Retinal pigment epithelial cell (primary cell): ENCODE data around the gene NCR1.
"Not testable (repeated sequence)": the region's sequence is repeated elsewhere in the genome, so short reads cannot be mapped to it uniquely, and the experiment has no call there.

Source experiments
- DNase-seq: peaks from one replicate; pipeline ENCODE4 v3.0.0-alpha.2; 2010; ENCODE audit warnings: low read depth
- H3K4me3 ChIP-seq: 2 replicates; pipeline ENCODE4 v1.5.1; 2011; ENCODE audit warnings: mild to moderate bottlenecking, low read length, control low read depth, moderate library complexity
- TF ChIP-seq, protein P1 (sequence below): conservative IDR thresholded peaks from 2 replicates; pipeline ENCODE4 v1.5.1; 2011; ENCODE audit warnings: low read depth, low read length, control low read depth, inconsistent platforms

Gene NCR1

DNA sequence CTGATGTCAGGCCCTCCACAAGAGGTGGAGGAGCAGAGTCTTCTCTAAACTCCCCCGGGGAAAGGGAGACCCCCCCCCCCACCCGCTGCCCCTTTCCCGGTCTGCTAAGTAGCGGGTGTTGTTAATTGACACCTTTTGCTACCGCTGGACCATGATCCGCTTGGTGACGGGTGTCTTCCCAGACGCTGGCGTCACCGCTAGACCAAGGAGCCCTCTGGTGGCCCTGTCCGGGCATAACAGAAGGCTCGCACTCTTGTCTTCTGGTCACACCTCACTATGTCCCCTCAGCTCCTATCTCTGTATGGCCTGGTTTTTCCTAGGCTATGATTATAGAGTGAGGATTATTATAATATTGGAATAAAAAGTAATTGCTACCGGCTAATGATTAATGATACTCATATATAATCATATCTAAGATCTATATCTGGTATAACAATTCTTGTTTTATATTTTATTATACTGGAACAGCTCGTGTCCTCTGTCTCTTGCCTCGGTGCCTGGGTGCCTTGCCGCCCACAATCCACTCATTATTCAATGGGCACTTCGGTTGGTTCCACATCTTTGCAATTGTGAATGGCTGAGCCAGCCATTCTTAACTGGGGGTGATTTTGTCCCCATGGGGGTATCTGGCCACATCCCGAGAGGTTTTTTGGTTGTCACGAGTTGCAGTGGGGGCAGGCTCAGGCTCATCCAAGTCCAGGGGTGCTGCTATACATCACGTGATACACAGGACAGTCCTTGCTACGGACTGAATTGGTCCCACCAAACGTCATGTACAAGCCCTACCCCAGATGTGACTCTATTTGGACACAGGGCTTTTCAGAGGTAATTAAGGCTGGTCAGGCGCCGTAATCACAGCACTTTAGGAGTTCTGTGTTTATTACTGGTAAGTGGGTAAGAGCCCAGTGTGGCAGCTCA lies 14.0 kb downstream of the NCR1 start:
- not testable (repeated sequence) for DNase-seq, H3K4me3 ChIP-seq
- TF ChIP-seq, protein P1, sequence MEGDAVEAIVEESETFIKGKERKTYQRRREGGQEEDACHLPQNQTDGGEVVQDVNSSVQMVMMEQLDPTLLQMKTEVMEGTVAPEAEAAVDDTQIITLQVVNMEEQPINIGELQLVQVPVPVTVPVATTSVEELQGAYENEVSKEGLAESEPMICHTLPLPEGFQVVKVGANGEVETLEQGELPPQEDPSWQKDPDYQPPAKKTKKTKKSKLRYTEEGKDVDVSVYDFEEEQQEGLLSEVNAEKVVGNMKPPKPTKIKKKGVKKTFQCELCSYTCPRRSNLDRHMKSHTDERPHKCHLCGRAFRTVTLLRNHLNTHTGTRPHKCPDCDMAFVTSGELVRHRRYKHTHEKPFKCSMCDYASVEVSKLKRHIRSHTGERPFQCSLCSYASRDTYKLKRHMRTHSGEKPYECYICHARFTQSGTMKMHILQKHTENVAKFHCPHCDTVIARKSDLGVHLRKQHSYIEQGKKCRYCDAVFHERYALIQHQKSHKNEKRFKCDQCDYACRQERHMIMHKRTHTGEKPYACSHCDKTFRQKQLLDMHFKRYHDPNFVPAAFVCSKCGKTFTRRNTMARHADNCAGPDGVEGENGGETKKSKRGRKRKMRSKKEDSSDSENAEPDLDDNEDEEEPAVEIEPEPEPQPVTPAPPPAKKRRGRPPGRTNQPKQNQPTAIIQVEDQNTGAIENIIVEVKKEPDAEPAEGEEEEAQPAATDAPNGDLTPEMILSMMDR = peak; percentile 0

DNA sequence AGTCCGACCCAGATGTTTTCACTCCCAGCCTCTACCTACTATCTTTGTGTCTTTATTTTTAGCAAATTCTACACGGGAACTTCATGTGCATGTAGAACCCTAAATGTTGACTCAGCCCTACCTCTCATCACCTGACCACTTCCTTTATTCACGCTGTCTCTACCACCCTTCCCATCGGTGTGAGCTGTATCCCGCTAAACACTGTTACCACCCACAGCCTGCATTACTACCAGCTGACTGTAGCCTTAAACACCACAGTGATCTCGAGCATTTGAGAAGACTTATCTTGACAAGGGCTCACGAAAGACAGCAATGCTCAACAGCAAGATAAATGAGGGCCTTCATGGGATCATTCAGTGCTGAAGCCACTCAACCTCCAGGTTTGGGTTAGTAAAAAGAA lies 15.1 kb downstream of the NCR1 start:
- TF ChIP-seq, protein P1 = no peak
- no peak overlapping the region for H3K4me3 ChIP-seq
- DNase-seq = no peak

DNA sequence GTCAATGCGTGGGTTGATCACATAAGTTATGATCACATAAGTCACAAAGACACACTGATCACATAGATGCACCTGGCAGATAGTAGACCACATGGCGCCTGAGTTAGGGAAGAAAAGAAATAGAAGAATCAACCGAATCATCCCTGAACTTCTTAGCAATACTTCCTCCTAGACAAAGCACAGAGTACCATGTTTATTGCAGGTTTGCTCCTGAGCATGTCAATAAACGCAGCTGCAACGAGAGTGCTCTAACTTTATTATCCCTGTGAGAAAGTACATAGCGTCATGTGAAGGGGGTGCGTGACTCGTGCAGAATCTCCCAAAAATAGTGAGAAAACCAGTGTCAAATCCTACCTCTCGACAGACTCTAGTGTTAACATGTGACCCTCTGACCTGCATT lies 17.3 kb downstream of the NCR1 start:
- no peak for DNase-seq
- TF ChIP-seq, protein P1 = no peak
- no peak overlapping the region for H3K4me3 ChIP-seq

DNA sequence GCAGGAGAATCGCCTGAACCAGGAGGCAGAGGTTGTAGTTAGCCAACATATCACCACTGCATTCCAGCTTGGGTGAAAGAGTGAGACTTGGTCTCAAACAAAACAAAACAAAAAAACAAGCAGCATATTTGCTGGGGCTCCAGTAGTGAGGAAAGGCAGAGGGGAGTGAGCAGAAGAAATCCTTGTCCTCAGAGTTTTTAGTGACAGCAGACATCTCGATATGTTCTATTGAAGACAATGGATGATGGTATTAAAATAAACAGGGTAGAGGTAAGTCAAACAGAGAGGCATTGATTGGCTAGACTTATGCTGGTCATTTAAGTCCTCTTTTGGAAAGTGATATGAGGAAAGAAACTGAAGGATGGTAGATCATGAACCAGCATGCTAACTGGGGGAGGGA lies 22.4 kb downstream of the NCR1 start:
- TF ChIP-seq, protein P1 = no peak
- no peak overlapping the region for H3K4me3 ChIP-seq
- DNase-seq = no peak

DNA sequence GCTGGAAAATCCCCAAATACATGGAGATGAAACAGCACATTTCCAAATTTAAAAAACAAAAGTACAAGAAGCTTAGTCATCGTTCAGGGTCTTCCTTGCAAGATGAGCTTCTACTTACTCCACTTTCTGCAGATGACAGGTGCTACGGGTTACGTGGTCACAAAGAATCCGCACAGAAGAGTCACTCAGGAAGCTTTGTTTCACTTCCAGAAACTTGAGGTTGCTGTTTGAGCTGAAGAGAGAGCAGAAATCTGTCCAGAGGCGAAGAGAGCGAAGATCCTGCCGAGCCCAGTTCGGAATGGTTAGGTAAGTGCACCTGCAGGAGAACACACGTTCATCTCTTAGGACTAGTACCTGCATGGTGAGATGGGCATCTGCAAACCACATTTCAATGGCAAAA lies 32.0 kb downstream of the NCR1 start:
- H3K4me3 ChIP-seq = no peak overlapping the region
- TF ChIP-seq, protein P1 = no peak
- no peak for DNase-seq

DNA sequence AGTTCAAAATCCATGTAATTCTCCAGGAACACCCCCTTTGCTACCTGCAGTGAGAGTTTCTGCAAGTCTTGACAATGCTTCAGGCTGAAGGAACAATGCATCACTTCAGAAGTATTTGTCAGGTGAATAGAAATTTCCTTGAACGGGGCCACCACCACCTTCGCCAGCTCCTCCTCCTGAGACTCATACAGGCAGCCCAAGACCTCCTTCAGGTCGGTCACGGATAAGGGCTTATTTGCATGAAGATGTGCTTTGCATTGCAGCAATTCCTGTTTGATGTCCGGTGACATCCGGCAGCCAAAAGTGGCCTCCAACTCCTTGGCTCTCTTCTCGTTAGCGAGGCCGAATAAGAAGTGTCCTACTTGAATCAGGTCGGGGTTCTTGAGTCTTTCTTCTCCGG lies 33.0 kb downstream of the NCR1 start:
- H3K4me3 ChIP-seq = no peak overlapping the region
- no peak for DNase-seq
- TF ChIP-seq, protein P1 = no peak

DNA sequence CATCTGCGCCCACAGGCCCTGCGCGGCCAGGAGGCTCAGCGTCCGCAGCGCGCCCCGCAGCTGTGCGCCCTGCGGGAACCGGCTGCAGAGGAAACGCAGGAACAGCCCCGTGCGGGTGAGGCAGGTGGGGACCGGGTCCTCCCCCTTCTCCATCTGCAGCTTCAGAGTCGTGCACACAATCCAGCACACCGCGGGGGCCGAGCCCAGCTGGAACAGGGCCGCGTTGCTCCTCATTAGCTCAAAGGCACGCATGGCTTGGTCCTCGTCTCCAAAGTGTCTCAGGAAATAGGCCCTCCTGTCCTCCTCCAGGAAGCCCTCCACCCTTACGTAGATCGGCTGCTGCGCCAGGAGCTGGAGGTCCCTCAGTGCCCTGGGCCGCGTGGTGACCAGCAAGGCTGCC lies 33.6 kb downstream of the NCR1 start:
- not testable (repeated sequence) for DNase-seq, H3K4me3 ChIP-seq

DNA sequence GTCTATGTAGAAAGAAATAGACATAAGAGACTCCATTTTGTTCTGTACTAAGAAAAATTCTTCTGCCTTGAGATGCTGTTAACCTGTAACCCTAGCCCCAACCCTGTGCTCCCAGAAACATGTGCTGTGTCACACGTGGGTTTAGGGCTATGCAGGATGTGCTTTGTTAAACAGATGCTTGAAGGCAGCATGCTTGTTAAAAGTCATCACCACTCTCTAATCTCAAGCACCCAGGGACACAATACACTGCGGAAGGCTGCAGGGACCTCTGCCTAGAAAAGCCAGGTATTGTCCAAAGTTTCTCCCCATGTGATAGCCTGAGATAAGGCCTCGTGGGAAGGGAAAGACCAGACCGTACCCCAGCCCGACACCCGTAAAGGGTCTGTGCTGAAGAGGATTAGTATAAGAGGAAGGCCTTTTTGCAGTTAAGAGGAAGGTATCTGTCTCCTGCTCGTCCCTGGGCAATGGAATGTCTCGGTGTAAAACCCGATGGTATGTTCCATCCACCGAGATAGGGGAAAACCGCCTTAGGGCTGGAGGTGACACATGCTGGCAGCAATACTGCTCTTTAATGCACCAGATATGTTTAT lies 37.9 kb downstream of the NCR1 start:
- DNase-seq, H3K4me3 ChIP-seq: not testable (repeated sequence)
